Left renal cortex interstitium (tissue), 4 donors: ENCODE data around the gene FLRT1. TPM values are rescaled to one million over a fixed set of nuclear protein-coding genes. Genes with fewer than 3 reads are reported as not detected.

Experiments
- DNase-seq, 4 donors: peaks; one replicate each; pipeline ENCODE4 v3.0.0-alpha.2; 2013; ENCODE audit warnings: low read depth in 4 of 4, low spot score in 2 of 4, missing footprints in 1 of 4
- polyA plus RNA-seq, 4 donors: library from polyadenylated mRNA; unstranded; fragments of 120-200 nt; gene quantifications; one replicate each; pipeline ENCODE4 v1.2.1, GENCODE V29; 2013; ENCODE audit not compliant: insufficient read length in 4 of 4

Gene FLRT1
- polyA plus RNA-seq, 4 donors, result 2.5 to 4.6 (median 3.2) TPM

DNA sequence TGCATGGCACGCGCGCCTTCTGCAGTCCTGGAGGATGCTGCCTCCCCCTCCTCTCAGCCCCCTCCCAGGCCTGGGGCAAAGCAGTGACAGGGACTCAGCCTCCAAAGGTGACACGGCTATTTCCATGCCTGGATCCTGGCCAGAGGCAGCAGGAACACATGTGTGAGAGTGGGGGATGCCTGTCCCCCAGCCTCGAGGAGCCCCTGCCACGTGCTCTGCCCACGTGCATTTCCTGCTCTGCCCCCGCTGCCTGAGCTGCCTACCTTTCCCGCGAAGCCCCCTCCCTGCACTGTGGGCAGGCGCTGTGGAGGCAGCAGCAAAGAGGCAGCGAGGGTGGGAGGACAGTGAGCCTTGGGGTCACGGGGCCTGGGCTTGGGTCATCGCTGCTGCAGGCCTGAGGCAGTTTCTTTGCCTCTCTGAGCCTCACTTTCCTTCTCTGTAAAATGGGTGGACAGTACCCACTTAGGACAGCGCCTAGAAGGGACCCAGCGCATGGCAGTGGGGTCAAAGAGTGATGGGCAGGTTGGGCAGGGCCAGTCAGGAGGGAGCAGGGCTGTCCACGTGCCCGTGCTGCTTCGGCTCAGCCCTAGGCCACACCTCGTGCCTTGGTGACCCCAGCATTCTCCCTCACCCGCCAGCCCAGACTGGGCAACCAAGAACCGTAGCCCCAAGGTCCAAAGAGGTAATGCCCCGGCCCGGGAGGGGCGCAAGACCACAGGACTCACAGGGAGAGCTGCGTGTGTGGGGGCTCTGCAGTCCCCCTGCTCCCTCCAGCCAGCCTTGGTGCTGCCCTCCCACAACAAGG is 48.6 kb downstream of the FLRT1 start:
- DNase-seq, result no peak

- DNase-seq, result no peak
Measured at GRCh38 chr11:64084951-64085710, 49.4 kb downstream of the FLRT1 start.

Other genes with a start within 250 kb of the FLRT1 start
- gene SPINDOC, start 222.5 kb upstream of the FLRT1 start, polyA plus RNA-seq, result 10 to 100 TPM; 23.4 to 46.3 (median 37.1) TPM
- 10 to 100 TPM; 30.4 to 40.4 (median 35.7) TPM for gene MARK2, start 196.8 kb upstream of the FLRT1 start, polyA plus RNA-seq
- 10 to 100 TPM in 3 of 4 donors, 1 to 10 TPM in 1; 9.7 to 17.2 (median 13.5) TPM for gene RCOR2, start 118.8 kb upstream of the FLRT1 start, polyA plus RNA-seq
- 10 to 100 TPM; 23.6 to 43.0 (median 35.3) TPM for gene NAA40, start 96.9 kb upstream of the FLRT1 start, polyA plus RNA-seq
- 100 to 1,000 TPM; 228 to 401 (median 302) TPM for gene COX8A, start 61.3 kb upstream of the FLRT1 start, polyA plus RNA-seq
- 100 to 1,000 TPM; 101 to 110 (median 105) TPM for gene OTUB1, start 49.5 kb upstream of the FLRT1 start, polyA plus RNA-seq
- gene MACROD1, start 130.2 kb downstream of the FLRT1 start, polyA plus RNA-seq, result 10 to 100 TPM; 15.1 to 23.2 (median 19.5) TPM
- gene STIP1, start 150.2 kb downstream of the FLRT1 start, polyA plus RNA-seq, result 100 to 1,000 TPM; 156 to 207 (median 187) TPM
- 1 to 10 TPM; 4.4 to 8.1 (median 4.9) TPM for gene FERMT3, start 170.8 kb downstream of the FLRT1 start, polyA plus RNA-seq
- 10 to 100 TPM; 32.9 to 58.5 (median 48.2) TPM for gene TRPT1, start 190.3 kb downstream of the FLRT1 start, polyA plus RNA-seq
- 10 to 100 TPM; 21.4 to 41.4 (median 32.5) TPM for gene NUDT22, start 190.3 kb downstream of the FLRT1 start, polyA plus RNA-seq
- 10 to 100 TPM; 54.6 to 78.9 (median 72.2) TPM for gene DNAJC4, start 194.6 kb downstream of the FLRT1 start, polyA plus RNA-seq
- 100 to 1,000 TPM in 2 of 4 donors, 10 to 100 TPM in 2; 76.6 to 116 (median 99.7) TPM for gene VEGFB, start 198.7 kb downstream of the FLRT1 start, polyA plus RNA-seq
- 100 to 1,000 TPM in 2 of 4 donors, 10 to 100 TPM in 2; 94.5 to 110 (median 102) TPM for gene FKBP2, start 205.2 kb downstream of the FLRT1 start, polyA plus RNA-seq
- gene PPP1R14B, start 211.0 kb downstream of the FLRT1 start, polyA plus RNA-seq, result 100 to 1,000 TPM in 1 of 4 donors, 10 to 100 TPM in 3; 53.8 to 117 (median 76.0) TPM
- 10 to 100 TPM; 11.8 to 17.5 (median 14.8) TPM for gene PLCB3, start 215.6 kb downstream of the FLRT1 start, polyA plus RNA-seq
- gene BAD, start 248.7 kb downstream of the FLRT1 start, polyA plus RNA-seq, result 10 to 100 TPM; 44.2 to 72.0 (median 57.1) TPM
- gene GPR137, start 249.9 kb downstream of the FLRT1 start, polyA plus RNA-seq, result 10 to 100 TPM; 25.6 to 52.9 (median 40.4) TPM